IgD-negative memory B cell (primary cell): ENCODE results near the gene ABHD1. TPM values are rescaled to one million over a fixed set of nuclear protein-coding genes. Genes with fewer than 3 reads are reported as not detected.
"Not testable (repeated sequence)": the region's sequence is repeated elsewhere in the genome, so short reads cannot be mapped to it uniquely, and the experiment has no call there.

ENCODE experiments used
- H3K27ac Mint-ChIP-seq, 3 donors: one replicate each; pipeline ENCODE4 v1.8.0; 2020 to 2022; ENCODE audit warnings: mild to moderate bottlenecking in 3 of 3, mixed read lengths in 3 of 3, moderate library complexity in 1 of 3
- H3K27me3 Mint-ChIP-seq: one replicate; pipeline ENCODE4 v1.8.0; 2021; ENCODE audit warnings: mixed read lengths
- H3K36me3 Mint-ChIP-seq: one replicate; pipeline ENCODE4 v1.8.0; 2020; ENCODE audit warnings: mild to moderate bottlenecking, mixed read lengths
- H3K4me1 Mint-ChIP-seq, 3 donors: one replicate each; pipeline ENCODE4 v1.8.0; 2020 to 2022; ENCODE audit warnings: mixed read lengths in 3 of 3, mild to moderate bottlenecking in 1 of 3
- H3K4me3 Mint-ChIP-seq, 4 donors: one replicate each; pipeline ENCODE4 v1.8.0; 2020 to 2022; ENCODE audit warnings: mild to moderate bottlenecking in 4 of 4, mixed read lengths in 4 of 4, moderate library complexity in 3 of 4
- H3K9me3 Mint-ChIP-seq, 3 donors: one replicate each; pipeline ENCODE4 v1.8.0; 2020 to 2021; ENCODE audit warnings: mixed read lengths in 3 of 3, mild to moderate bottlenecking in 1 of 3
- polyA plus RNA-seq: library from polyadenylated mRNA; unstranded; fragments of 300-500 nt; fragmentation: Illumina TruSeq; gene quantifications from one replicate; pipeline ENCODE4 v1.2.3, GENCODE V29; 2021

The ABHD1 gene
- polyA plus RNA-seq, 1 donor from 2014 or later = 0.35 TPM

DNA sequence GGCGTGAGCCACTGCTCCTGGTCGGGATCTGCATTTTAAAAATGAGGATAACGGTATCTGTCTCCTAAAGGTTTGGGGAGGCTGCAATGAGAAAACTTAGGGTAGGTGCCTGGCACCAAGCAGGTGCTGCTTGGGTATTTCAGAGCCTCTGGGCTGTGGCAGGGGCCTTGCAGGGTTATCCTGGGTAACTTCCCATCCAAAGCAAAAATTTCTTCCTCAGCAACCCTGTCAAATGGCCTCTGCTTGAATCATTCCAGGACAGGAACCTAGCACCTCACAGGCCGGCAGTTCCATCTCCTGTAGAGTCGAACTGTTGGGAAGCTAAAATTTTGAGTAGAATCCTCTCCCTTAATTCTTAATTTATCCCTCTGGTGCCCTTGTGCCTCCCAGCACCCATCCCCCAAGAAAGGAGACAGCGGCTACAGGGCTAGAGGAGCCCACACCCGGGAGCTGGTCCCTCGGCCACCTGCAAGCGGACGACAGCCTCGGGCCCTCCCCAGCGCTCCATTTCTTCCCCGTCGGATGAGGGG, 5.6 kb upstream of the ABHD1 start:
- H3K9me3 Mint-ChIP-seq = no peaks in the 10 kb centered on the region
- no peak overlapping the region for H3K27ac Mint-ChIP-seq
- no peaks in the 10 kb centered on the region for H3K36me3 Mint-ChIP-seq
- peaks cover 2 to 9% (median 7%) of the 10 kb centered on the region in 3 donors for H3K4me1 Mint-ChIP-seq
- peak overlapping the region in 3 of 4 donors; percentile 36 to 60 (median 39) for H3K4me3 Mint-ChIP-seq
- H3K27me3 Mint-ChIP-seq = peaks cover 20% of the 10 kb centered on the region

DNA sequence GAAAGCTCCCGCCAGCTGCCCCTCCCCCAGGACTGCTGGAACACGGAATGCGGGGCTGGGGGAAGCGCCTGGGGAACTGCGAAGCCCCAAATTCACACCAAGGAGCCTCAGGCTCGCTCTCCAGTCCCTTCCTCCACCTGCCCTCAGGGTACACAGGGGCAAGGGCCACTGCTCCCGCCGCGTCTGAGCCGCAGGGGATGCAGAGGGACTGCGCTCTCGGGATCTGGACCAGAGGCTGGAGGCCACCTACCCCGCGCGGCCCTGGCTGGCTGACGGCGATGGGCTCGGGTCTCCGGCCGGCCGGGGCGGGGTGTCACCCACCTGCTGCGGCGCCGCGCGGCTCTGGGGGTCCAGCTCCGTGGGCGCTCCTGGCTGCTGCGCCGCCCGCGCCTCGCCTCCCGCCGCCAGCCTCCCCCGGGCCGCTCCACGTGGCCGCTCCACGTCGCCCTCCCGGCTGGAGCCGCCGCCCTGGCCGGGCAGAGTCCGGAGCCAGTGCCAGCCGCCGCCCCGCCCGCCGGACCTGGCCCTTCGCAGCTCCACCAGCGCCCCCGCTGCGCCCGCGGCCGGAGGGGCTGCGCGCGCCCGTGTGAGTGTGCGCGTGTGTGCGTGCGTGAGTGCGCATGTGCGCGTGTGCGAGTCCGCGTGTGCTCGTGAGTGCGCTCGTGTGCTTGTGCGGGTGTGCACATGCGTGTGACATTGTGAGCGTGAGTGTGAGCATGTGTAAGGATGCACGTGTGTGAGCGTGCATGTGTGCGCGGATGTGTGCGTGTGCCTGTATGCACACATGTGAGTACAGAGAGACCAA, 4.9 kb upstream of the ABHD1 start, which contains the start of gene CGREF1:
Gene CGREF1 (minus strand): TSS at position 604 of the 805 bp plus-strand sequence. CDS start 14,762 bp downstream, outside the sequence.
- H3K9me3 Mint-ChIP-seq = no peaks in the 10 kb centered on the region
- peaks cover 20% of the 10 kb centered on the region for H3K27me3 Mint-ChIP-seq
- H3K4me3 Mint-ChIP-seq = peak within 1 kb of the TSS; percentile 75 to 90 (median 80)
- no peaks in the 10 kb centered on the region for H3K36me3 Mint-ChIP-seq
- peak within 1 kb of the TSS in 1 of 3 donors; percentile 84 for H3K27ac Mint-ChIP-seq
- H3K4me1 Mint-ChIP-seq = peaks cover 3 to 12% (median 11%) of the 10 kb centered on the region in 3 donors

DNA sequence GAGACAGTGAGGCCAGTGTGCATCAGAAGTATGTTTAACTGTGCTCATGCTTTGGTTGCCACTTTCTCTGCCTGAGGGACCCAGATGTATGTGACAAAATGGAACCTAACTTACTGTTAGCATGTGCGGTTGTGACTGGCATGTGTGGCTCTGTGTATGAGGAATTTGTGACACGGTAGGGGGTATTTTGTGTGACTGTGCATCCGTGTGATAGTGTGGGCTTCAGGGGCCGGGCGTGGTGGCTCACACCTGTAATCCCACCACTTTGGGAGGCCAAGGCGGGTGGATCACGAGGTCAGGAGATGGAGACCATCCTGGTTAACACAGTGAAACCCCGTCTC, 4.3 kb upstream of the ABHD1 start:
- H3K4me3 Mint-ChIP-seq = peak overlapping the region; percentile 75 to 90 (median 80)
- peak overlapping the region in 1 of 3 donors; percentile 84 for H3K27ac Mint-ChIP-seq
- H3K27me3 Mint-ChIP-seq = peaks cover 20% of the 10 kb centered on the region
- peaks cover 3 to 12% (median 11%) of the 10 kb centered on the region in 3 donors for H3K4me1 Mint-ChIP-seq
- H3K36me3 Mint-ChIP-seq, H3K9me3 Mint-ChIP-seq: not testable (repeated sequence)

DNA sequence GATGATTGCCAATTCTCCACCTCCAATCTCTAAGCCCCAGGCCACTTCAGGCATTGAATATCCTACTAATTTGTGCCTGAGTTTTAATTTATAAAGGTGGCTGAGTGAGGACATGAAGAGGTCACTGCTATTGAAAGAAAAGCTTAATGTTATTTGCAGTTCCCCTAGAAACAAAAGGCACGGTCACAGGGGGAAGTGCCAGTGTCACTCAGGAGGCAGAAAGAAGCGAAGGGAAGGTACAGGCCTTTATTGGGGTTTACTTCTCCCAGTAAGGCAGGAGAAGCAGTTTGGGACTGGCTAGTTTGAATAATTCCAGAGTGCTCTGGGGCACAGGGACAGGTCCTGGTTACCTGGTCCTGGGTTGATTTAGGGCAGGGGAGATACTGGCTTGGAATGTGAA, 1.7 kb upstream of the ABHD1 start:
- peaks cover 3 to 15% (median 11%) of the 10 kb centered on the region in 3 donors for H3K4me1 Mint-ChIP-seq
- peak overlapping the region in 2 of 4 donors; percentile 25 to 95 for H3K4me3 Mint-ChIP-seq
- no peaks in the 10 kb centered on the region for H3K9me3 Mint-ChIP-seq
- H3K27me3 Mint-ChIP-seq = peaks cover 20% of the 10 kb centered on the region
- no peaks in the 10 kb centered on the region for H3K36me3 Mint-ChIP-seq
- no peak overlapping the region for H3K27ac Mint-ChIP-seq

DNA sequence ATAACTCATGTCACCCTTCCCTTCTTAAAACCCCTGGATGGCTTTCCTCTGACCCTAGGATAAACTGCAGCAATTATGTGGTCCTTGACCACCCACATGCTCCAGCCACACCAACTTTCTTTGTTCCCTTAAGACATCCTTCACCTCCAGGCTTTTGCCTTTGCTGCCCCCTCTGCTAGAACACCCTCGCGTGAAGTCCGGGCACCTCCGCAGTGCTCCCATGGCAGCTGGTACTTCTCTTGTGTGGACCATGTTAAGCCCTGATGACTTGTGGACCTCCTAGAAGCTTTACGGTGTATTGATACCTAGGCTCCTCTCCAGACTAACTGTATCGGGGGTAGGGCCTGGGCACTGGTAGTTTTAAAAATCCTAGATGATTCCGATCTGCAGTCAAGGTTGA, 824 bp upstream of the ABHD1 start:
- no peaks in the 10 kb centered on the region for H3K36me3 Mint-ChIP-seq
- H3K4me3 Mint-ChIP-seq = peak overlapping the region; percentile 89 to 97 (median 95)
- peak overlapping the region in 1 of 3 donors; percentile 23 for H3K27ac Mint-ChIP-seq
- H3K27me3 Mint-ChIP-seq = peaks cover 18% of the 10 kb centered on the region
- no peaks in the 10 kb centered on the region for H3K9me3 Mint-ChIP-seq
- H3K4me1 Mint-ChIP-seq = peaks cover 3 to 15% (median 11%) of the 10 kb centered on the region in 3 donors

DNA sequence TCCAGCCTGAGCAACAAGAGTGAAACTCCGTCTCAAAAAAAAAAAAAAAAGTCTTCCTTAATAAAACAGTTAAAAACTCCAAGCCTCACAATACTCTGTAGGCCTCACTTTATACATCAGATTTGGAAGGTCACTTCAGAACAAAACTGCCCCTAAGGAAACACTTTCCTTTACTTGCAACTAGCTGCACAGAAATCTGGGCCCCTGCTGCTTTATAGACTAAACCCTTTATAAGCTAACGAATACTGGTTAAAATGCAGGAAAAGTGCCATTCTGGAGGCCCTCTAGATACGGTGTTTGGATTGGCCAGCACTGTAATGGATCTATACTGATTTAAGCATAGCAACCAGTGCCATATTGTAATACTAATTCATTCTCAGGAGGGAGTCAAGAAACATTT, 1.5 kb downstream of the ABHD1 start:
- peaks cover 1% of the 10 kb centered on the region for H3K27me3 Mint-ChIP-seq
- H3K36me3 Mint-ChIP-seq = no peaks in the 10 kb centered on the region
- H3K9me3 Mint-ChIP-seq = no peaks in the 10 kb centered on the region
- H3K27ac Mint-ChIP-seq = no peak overlapping the region
- H3K4me1 Mint-ChIP-seq = peaks cover 4 to 8% (median 6%) of the 10 kb centered on the region in 3 donors
- H3K4me3 Mint-ChIP-seq = peak overlapping the region in 2 of 4 donors; percentile 3 to 52

DNA sequence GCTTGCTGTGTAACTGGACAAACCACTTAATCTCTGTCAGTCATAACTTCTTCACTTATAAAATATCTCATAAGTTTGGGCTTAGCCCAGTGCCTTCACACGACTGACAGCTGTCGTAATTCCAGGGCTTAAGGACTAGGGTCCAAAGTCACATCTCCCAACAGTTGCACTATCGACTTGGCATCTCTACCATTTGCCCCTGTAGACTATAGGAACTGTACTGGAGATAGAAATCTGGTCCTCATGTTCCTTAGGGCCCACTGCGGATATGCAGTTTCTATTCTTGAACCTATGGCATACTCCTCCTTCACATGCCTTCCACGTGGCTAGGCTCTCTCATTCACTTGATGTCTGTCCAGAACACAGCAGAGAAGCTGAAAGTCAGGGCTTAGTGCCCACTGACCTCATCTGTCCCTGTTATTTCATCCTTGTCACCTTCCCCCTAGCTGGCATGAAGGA, 2.7 kb downstream of the ABHD1 start:
- no peaks in the 10 kb centered on the region for H3K27me3 Mint-ChIP-seq
- H3K4me1 Mint-ChIP-seq = peaks cover 6 to 8% (median 6%) of the 10 kb centered on the region in 3 donors
- peak overlapping the region in 1 of 4 donors; percentile 60 for H3K4me3 Mint-ChIP-seq
- H3K9me3 Mint-ChIP-seq = no peaks in the 10 kb centered on the region
- no peak overlapping the region for H3K27ac Mint-ChIP-seq
- H3K36me3 Mint-ChIP-seq = no peaks in the 10 kb centered on the region

DNA sequence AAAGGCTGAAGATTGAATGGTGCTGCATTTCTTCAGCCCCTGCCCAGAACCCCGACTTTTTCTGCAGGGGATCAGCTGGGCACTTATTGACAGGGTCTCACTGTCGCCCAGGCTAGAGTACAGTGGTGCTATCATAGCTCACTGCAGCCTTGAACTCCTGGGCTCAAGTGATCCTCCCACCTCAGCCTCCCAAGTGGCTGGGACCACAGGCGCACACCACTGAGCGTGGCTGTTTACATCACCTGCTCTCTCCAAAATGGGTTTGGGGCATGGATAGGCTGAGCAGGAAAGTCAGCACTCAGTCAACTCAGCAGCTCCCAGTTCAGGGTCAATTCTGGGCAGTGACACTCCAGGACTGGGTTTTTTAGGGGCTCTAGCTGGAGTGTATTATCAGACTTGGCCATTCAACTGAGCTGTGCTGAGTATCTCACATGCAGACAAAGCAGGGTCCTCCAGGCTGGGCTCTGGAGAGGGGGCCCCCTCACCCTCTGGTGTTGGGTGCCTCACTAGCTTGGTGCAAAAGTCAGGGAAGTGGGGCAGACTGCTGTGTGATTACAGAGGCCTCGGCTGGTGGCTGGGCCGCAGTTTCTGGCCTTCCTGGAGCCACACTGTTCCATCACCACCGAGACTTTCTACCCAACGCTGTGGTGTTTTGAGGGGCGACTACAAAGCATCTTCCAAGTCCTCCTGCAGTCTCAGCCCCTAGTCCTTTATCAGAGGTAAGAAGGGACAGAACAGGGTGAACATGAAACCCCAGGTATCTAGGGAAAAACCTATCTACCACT, 4.5 kb downstream of the ABHD1 start:
- Mint-ChIP-seq H3K36me3 (no peaks in the 10 kb centered on the region), H3K4me1 (peaks cover 6 to 8% (median 7%) of the 10 kb centered on the region in 3 donors)

DNA sequence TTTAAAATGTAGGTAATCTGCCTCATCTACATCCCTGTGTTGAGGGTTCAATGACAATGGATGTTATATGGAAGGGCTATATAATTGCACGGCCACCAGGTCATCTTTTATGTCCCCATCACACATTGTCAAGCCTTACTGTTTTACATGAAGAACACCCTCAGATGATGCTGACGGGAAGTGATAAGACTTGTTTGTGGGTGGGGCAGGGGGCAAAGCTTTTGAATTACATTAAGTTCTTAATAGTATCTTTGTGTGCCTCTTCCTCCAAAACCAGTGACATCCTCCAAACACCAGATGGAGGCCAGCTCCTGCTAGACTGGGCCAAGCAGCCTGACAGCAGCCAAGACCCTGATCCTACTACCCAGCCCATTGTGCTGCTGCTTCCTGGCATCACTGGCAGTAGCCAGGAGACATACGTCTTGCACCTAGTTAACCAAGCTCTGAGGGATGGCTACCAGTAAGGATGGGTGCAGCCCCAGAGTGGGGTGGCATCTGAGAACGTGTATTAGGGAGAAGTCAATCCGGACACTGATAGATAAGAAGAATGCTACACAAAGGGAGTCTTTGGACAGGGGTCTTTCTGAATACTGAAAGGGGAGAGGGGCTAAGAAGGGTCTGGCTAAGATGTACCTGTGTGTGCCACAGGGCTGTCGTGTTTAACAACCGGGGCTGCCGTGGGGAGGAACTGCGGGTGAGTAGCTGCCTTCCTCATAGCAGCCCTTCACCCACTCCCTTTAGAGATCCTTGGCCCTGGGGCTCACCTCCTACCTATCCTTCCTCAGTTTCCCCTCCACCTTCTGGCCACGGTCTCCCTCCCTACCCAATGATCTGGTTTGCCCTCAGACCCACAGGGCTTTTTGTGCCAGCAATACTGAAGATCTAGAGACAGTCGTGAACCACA, 5.3 kb downstream of the ABHD1 start:
- peaks cover 8 to 15% (median 12%) of the 10 kb centered on the region in 3 donors for H3K4me1 Mint-ChIP-seq
- no peaks in the 10 kb centered on the region for H3K27me3 Mint-ChIP-seq
- no peaks in the 10 kb centered on the region for H3K9me3 Mint-ChIP-seq
- H3K4me3 Mint-ChIP-seq = peak overlapping the region in 1 of 4 donors; percentile 64
- H3K36me3 Mint-ChIP-seq = peaks cover 2% of the 10 kb centered on the region
- peak overlapping the region in 2 of 3 donors; percentile 18 to 29 for H3K27ac Mint-ChIP-seq

More for the DNA sequence above, 4.5 kb downstream of the ABHD1 start:
- peak overlapping the region in 1 of 4 donors; percentile 64 for H3K4me3 Mint-ChIP-seq
- H3K27me3 Mint-ChIP-seq = no peaks in the 10 kb centered on the region
- no peaks in the 10 kb centered on the region for H3K9me3 Mint-ChIP-seq
- H3K27ac Mint-ChIP-seq = no peak overlapping the region

DNA sequence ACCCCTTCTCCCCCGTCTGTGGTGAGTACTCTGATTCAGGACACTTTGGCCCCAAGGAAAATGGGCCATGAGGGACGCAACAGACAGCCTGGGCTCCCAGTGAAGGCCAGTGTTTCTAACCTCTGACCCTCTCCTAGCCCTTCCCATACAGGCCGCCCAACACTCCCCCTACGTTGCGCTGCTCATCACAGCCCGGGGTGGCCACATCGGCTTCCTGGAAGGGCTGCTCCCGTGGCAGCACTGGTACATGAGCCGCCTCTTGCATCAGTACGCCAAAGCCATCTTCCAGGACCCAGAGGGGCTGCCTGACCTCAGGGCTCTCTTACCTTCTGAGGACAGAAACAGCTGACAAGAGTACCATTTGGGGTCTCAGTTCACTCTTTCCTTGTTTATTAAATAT, 6.8 kb downstream of the ABHD1 start:
- Mint-ChIP-seq H3K27me3 (peaks cover 1% of the 10 kb centered on the region), H3K9me3 (no peaks in the 10 kb centered on the region), H3K36me3 (peaks cover 2% of the 10 kb centered on the region), H3K4me3 (peak overlapping the region in 3 of 4 donors; percentile 43 to 52 (median 49)), H3K4me1 (peaks cover 10 to 17% (median 17%) of the 10 kb centered on the region in 3 donors), H3K27ac (peak overlapping the region in 1 of 3 donors; percentile 39)

DNA sequence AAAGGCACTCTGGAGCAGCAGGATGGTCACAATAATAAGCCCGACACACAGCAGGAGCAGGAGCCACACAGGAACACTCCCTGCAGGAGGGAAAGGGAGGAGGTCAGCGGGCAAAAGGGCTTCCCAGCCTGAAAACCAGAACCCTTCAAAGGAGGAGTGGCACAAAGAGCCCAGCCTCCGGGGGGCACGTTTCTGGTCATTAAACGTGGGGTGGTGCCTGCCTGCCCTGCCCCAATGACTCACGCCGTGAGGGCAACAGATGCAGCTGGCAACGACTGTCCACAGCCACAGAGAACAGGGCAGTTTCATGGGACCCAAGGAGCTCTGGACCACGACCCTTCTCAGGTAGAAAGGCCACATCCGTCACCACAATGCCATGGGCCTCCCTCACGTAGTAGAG, 7.8 kb downstream of the ABHD1 start:
- peak overlapping the region in 1 of 4 donors; percentile 52 for H3K4me3 Mint-ChIP-seq
- no peak overlapping the region for H3K27ac Mint-ChIP-seq
- peaks cover 10 to 18% (median 15%) of the 10 kb centered on the region in 3 donors for H3K4me1 Mint-ChIP-seq
- H3K27me3 Mint-ChIP-seq = peaks cover 1% of the 10 kb centered on the region
- peaks cover 2% of the 10 kb centered on the region for H3K36me3 Mint-ChIP-seq
- no peaks in the 10 kb centered on the region for H3K9me3 Mint-ChIP-seq

DNA sequence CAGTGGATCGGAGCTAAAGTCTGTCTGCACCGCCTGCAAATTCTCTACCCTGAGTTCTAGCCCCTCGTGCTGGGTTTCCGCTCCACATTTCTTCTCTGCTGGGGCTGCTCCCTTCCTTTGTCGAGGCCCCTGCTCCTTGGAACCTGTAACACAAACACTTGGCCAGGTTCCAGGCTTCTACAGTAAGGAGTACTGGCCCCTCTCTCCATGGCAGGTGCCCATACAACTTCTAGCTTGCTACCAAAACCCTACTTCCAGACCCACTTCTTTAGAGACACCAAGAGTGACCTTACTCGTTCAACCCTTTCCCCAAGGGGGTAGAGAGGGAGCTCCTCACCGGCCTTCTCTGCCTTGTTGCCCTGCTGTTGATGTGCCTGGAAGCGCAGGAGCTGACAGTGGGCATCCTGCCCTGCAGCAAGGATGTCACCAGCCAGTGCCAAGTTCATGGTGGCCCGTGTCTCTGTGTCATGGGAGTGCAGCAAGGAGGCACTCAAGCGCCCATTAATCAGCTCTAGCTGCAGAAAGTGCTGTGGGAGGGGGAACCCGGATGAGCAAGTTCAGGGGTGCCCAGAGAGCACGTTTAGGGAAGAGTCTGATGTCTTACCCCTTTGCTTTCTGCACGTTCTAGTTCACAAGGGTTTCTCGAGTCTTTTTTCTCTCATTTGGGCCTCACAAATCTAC, 9.7 kb downstream of the ABHD1 start:
- H3K4me3 Mint-ChIP-seq = peak overlapping the region; percentile 90 to 98 (median 94)
- H3K36me3 Mint-ChIP-seq = peaks cover 2% of the 10 kb centered on the region
- peak overlapping the region; percentile 86 to 99 (median 98) for H3K27ac Mint-ChIP-seq
- H3K9me3 Mint-ChIP-seq = no peaks in the 10 kb centered on the region
- peaks cover 10 to 18% (median 14%) of the 10 kb centered on the region in 3 donors for H3K4me1 Mint-ChIP-seq
- H3K27me3 Mint-ChIP-seq = peaks cover 1% of the 10 kb centered on the region

DNA sequence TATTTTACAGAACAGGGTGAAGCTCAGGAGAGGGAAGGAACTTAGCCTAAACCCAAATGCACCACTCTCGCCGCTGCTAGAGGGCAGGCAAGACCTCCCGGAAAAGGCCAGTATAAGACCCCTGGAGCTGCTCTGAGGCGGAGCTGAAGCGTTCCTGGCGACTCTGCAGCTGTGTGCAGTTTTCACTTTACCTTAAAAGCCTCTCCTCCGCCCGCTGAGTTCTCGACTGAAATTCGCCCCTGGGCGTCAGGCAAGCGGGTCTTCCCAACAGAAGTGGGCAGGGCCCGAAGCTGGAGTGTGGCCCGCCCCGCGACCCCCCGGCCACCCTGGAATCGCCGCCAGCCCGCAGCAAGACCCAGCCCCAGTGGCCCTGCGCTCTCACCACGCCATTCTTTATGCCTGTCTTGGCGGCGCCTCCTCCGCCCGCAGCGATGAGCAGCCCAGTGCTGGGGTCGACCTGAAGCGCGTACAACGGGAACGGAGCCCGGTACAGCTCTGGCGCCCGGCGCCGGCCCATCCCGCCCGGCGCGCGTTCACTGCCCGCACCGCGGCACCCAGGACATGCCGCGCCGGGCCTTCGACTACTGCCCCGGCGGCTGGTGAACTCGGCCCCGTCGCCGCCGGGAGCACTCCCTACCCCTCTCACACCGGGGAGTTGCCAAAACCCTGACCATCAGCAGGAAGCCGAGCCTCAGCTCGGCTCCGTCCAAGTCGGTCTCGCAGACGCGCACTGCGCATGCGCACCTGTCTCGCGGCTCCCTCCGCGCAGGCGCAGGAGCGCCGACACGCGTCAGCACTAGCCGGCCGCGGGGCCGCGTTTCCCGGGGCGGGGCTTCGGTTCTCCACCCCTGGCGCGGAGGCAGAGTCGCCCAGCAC, 10.5 kb downstream of the ABHD1 start, which contains the start of gene PREB:
Gene PREB (minus strand): TSS at position 732 of the 876 bp plus-strand sequence. CDS start 215 bp downstream, at position 517.
- Mint-ChIP-seq H3K9me3 (no peaks in the 10 kb centered on the region), H3K27me3 (peaks cover 1% of the 10 kb centered on the region), H3K27ac (peak within 1 kb of the TSS; percentile 86 to 99 (median 98)), H3K4me1 (peaks cover 10 to 18% (median 14%) of the 10 kb centered on the region in 3 donors), H3K36me3 (peaks cover 2% of the 10 kb centered on the region), H3K4me3 (peak within 1 kb of the TSS; percentile 90 to 98 (median 94))
